ENCODE data around the gene CYP4F8.
"Not testable (repeated sequence)": the region's sequence is repeated elsewhere in the genome, so short reads cannot be mapped to it uniquely, and the experiment has no call there.

The CYP4F8 gene

GRCh38 chr19:15671237-15671821, 56.3 kb downstream of the CYP4F8 start:
- TF ChIP-seq, protein P1, sequence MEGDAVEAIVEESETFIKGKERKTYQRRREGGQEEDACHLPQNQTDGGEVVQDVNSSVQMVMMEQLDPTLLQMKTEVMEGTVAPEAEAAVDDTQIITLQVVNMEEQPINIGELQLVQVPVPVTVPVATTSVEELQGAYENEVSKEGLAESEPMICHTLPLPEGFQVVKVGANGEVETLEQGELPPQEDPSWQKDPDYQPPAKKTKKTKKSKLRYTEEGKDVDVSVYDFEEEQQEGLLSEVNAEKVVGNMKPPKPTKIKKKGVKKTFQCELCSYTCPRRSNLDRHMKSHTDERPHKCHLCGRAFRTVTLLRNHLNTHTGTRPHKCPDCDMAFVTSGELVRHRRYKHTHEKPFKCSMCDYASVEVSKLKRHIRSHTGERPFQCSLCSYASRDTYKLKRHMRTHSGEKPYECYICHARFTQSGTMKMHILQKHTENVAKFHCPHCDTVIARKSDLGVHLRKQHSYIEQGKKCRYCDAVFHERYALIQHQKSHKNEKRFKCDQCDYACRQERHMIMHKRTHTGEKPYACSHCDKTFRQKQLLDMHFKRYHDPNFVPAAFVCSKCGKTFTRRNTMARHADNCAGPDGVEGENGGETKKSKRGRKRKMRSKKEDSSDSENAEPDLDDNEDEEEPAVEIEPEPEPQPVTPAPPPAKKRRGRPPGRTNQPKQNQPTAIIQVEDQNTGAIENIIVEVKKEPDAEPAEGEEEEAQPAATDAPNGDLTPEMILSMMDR (conservative IDR thresholded peaks at IDR 0.05; ENCODE audit: low read depth): no peak
- no peak for DNase-seq (ENCODE audit: low spot score)
- POLR2A ChIA-PET (ENCODE audit: low non-redundant PET): no interaction called here
- CTCF ChIA-PET: no interaction called here
- H3K27ac ChIP-seq: no peak overlapping the region

DNA sequence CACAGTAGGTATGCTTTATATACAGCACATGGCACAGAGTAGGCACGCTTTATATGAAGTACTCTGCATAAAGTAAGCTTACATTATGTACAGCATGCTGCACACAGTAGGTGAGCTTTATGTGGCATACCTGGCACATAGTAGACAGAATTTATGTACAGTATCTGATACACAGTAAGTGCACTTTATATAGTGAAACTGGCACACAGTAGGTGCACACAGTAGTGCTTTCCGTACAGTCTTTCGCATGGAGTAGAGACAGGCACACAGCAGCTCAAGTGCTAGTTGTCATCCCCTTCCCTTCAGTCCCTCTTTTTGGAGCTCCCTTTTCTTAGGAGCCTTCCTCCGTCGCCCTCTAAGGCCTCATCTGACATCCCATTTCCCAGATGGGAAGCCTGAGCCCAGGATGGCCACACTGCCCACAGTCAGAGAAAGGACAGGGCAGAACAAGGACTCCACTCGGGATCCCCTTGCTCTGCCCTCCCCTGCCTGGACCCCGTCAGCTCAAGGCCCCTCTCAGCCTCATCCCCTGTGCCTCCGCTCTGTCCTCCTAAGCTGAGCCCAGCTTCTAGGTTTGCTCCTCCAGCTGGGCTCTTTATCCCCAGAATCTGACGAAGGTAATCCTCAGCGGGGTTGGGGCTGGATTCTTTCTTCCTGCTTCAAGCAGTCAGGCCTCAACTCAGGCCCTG, 57.0 kb downstream of the CYP4F8 start:
- ChIA-PET CTCF (interaction anchor here (0.5 to 0.7 kb wide), 2 partner anchors 28 to 90 kb away, joined by 3 to 4 read pairs; no protein-coding TSS in a partner anchor), POLR2A (ENCODE audit: low non-redundant PET) (no interaction called here)
- no peak for DNase-seq (ENCODE audit: low spot score)
- H3K27ac ChIP-seq: peak overlapping the region; percentile 90
- TF ChIP-seq, protein P1 (conservative IDR thresholded peaks at IDR 0.05; ENCODE audit: low read depth): no peak

- ChIA-PET POLR2A (ENCODE audit: low non-redundant PET) (no interaction called here), CTCF (interaction anchor here (0.7 kb wide), 1 partner anchor 90 kb away, joined by 3 read pairs; no protein-coding TSS in a partner anchor)
- peak within 1 kb of the TSS; percentile 90 for H3K27ac ChIP-seq
- peak; percentile 60 for DNase-seq (ENCODE audit: low spot score)
- TF ChIP-seq, protein P1 (conservative IDR thresholded peaks at IDR 0.05; ENCODE audit: low read depth): no peak
These were observed 57.7 kb downstream of the CYP4F8 start, which contains the start of gene CYP4F12 for GRCh38 chr19:15672580-15673175. CYP4F12 (plus strand) TSS chr19:15673087; CDS start chr19:15673530, 443 bp downstream.

DNA sequence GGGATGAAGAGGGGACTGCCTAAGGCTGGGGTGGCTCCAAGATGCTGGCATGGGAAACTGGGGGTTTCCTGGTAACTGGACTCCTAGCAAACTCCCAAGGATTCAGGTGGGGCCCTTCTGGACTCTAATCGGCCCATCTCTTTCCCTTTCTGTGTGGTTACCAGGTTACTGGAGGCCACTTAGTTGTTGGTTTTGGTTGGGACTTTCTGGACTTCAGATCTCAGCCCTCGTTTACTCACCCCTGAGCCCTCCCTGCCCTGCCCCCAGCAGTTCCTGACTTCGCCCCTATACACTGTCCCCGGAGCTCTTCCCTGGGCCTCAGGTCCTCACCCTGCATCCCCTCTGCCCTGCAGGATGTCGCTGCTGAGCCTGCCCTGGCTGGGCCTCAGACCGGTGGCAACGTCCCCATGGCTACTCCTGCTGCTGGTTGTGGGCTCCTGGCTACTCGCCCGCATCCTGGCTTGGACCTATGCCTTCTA, 58.2 kb downstream of the CYP4F8 start:
- TF ChIP-seq, protein P1 (conservative IDR thresholded peaks at IDR 0.05; ENCODE audit: low read depth): no peak
- ChIA-PET POLR2A (ENCODE audit: low non-redundant PET) (no interaction called here), CTCF (no interaction called here)
- H3K27ac ChIP-seq: peak overlapping the region; percentile 90
- DNase-seq (ENCODE audit: low spot score): no peak

- CTCF ChIA-PET: no interaction called here
- DNase-seq (ENCODE audit: low spot score): no peak
- TF ChIP-seq, protein P1 (conservative IDR thresholded peaks at IDR 0.05; ENCODE audit: low read depth): no peak
- no peak overlapping the region for H3K27ac ChIP-seq
- POLR2A ChIA-PET (ENCODE audit: low non-redundant PET): no interaction called here
These were observed 60.5 kb downstream of the CYP4F8 start for GRCh38 chr19:15675560-15675959.

- CTCF ChIA-PET: no interaction called here
- POLR2A ChIA-PET (ENCODE audit: low non-redundant PET): no interaction called here
- H3K27ac ChIP-seq: no peak overlapping the region
- no peak for DNase-seq (ENCODE audit: low spot score)
- TF ChIP-seq, protein P1 (conservative IDR thresholded peaks at IDR 0.05; ENCODE audit: low read depth): no peak
These were observed 64.1 kb downstream of the CYP4F8 start for GRCh38 chr19:15679089-15679488.

GRCh38 chr19:15679865-15680264, 64.8 kb downstream of the CYP4F8 start:
- H3K27ac ChIP-seq; CTCF ChIA-PET; DNase-seq (ENCODE audit: low spot score); POLR2A ChIA-PET (ENCODE audit: low non-redundant PET): not testable (repeated sequence)

All from RWPE1 (cell line).